HG03064 (cell line): ENCODE results near the gene POU2F3.
"Not testable (repeated sequence)": the region's sequence is repeated elsewhere in the genome, so short reads cannot be mapped to it uniquely, and the experiment has no call there.

Experiments used
- ATAC-seq: cut with Tn5 transposase; IDR thresholded peaks from one replicate; pipeline ENCODE4 v1.9.1; 2021; ENCODE audit warnings: low read depth; ENCODE audit not compliant: unreplicated experiment

The POU2F3 gene

GRCh38 chr11:120244476-120245365 lies 4.8 kb downstream of the POU2F3 start:
- no peak for ATAC-seq

GRCh38 chr11:120245434-120245833 lies 5.5 kb downstream of the POU2F3 start:
- ATAC-seq = no peak

GRCh38 chr11:120248551-120249278 lies 8.8 kb downstream of the POU2F3 start:
- peak; percentile 78 for ATAC-seq

- no peak for ATAC-seq
Observed at GRCh38 chr11:120249279-120250262, 9.6 kb downstream of the POU2F3 start.

- ATAC-seq = not testable (repeated sequence)
Observed at GRCh38 chr11:120253377-120253776, 13.4 kb downstream of the POU2F3 start.

- ATAC-seq = no peak
Observed at GRCh38 chr11:120254788-120255518, 15.0 kb downstream of the POU2F3 start.

GRCh38 chr11:120255519-120255866 lies 15.6 kb downstream of the POU2F3 start:
- ATAC-seq = no peak

- no peak for ATAC-seq
Observed at GRCh38 chr11:120256178-120256577, 16.2 kb downstream of the POU2F3 start.

- no peak for ATAC-seq
Observed at GRCh38 chr11:120256779-120257178, 16.8 kb downstream of the POU2F3 start.

GRCh38 chr11:120257346-120257745 lies 17.4 kb downstream of the POU2F3 start:
- ATAC-seq = no peak

- no peak for ATAC-seq
Observed at GRCh38 chr11:120258661-120259060, 18.7 kb downstream of the POU2F3 start.

GRCh38 chr11:120259241-120259640 lies 19.3 kb downstream of the POU2F3 start:
- ATAC-seq = no peak

- ATAC-seq = no peak
Observed at GRCh38 chr11:120259988-120260565, 20.1 kb downstream of the POU2F3 start.

- ATAC-seq = no peak
Observed at GRCh38 chr11:120260616-120261015, 20.7 kb downstream of the POU2F3 start.

GRCh38 chr11:120261321-120261720 lies 21.4 kb downstream of the POU2F3 start:
- ATAC-seq = no peak

- ATAC-seq = no peak
Observed at GRCh38 chr11:120261931-120262330, 22.0 kb downstream of the POU2F3 start.

GRCh38 chr11:120267319-120267718 lies 27.4 kb downstream of the POU2F3 start:
- no peak for ATAC-seq

GRCh38 chr11:120268686-120269085 lies 28.7 kb downstream of the POU2F3 start:
- no peak for ATAC-seq

- no peak for ATAC-seq
Observed at GRCh38 chr11:120270386-120270785, 30.4 kb downstream of the POU2F3 start.

GRCh38 chr11:120271672-120272071 lies 31.7 kb downstream of the POU2F3 start:
- no peak for ATAC-seq
